Left ventricle myocardium inferior (tissue), 1 donor: ENCODE data around the gene LAMC3. TPM values are rescaled to one million over a fixed set of nuclear protein-coding genes. Genes with fewer than 3 reads are reported as not detected.

Experiments
- DNase-seq: peaks from one replicate; pipeline ENCODE4 v3.0.0-alpha.2; 2020
- H3K27ac ChIP-seq: fragments of 200-600 bp; replicated peaks from 2 replicates; pipeline ENCODE4 v1.8.0; 2021
- H3K27me3 ChIP-seq: fragments of 200-600 bp; 2 replicates; pipeline ENCODE4 v1.8.0; 2021; ENCODE audit warnings: low read depth
- H3K36me3 ChIP-seq: fragments of 200-600 bp; 2 replicates; pipeline ENCODE4 v1.8.0; 2021
- H3K4me1 ChIP-seq: fragments of 200-600 bp; 2 replicates; pipeline ENCODE4 v1.8.0; 2021
- H3K4me3 ChIP-seq: fragments of 200-600 bp; 2 replicates; pipeline ENCODE4 v1.8.0; 2021; ENCODE audit warnings: mild to moderate bottlenecking, moderate library complexity
- H3K9me3 ChIP-seq: fragments of 200-600 bp; replicated peaks from 2 replicates; pipeline ENCODE4 v1.8.0; 2021
- intact Hi-C: fragments of 100-400 bp; cut with micrococcal nuclease; formaldehyde crosslinking; loops from one replicate; pipeline ENCODE4 v1.11.0; 2022
- total RNA-seq: library from RNA; stranded (reverse); fragmentation: NEBNext Ultra II Directional; extraction: Animal tissue kit (Norgen Biotek cat#: 25700); gene quantifications from one replicate; pipeline ENCODE4 v1.2.1, GENCODE V29; 2021
- TF ChIP-seq, protein P1 (sequence below): fragments of 200-600 bp; IDR thresholded peaks from 2 replicates; pipeline ENCODE4 v1.8.0; 2021; ENCODE audit warnings: antibody characterized with exemption, mild to moderate bottlenecking, borderline replicate concordance
- donor health status: DM: no; HTN: yes; CAD: no; lungs with severe emphysema.

Gene LAMC3
- total RNA-seq, 1 donor from 2014 or later: 0.66 TPM

DNA sequence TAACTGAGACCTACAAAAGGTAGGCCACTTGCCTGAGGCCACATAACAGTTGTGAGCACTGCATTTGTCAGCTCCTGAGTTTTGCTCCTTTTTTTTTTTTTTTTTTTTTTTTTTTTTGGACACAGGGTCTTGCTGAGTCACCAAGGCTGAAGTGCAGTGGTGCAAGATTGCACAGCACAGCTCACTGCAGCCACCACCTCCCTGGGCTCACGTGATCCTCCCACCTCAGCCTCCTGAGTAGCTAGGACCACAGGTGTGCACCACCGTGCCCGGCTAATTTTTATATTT is 37.1 kb downstream of the LAMC3 start:
- H3K4me3 ChIP-seq: no peak overlapping the region
- no peak for DNase-seq
- TF ChIP-seq, protein P1, sequence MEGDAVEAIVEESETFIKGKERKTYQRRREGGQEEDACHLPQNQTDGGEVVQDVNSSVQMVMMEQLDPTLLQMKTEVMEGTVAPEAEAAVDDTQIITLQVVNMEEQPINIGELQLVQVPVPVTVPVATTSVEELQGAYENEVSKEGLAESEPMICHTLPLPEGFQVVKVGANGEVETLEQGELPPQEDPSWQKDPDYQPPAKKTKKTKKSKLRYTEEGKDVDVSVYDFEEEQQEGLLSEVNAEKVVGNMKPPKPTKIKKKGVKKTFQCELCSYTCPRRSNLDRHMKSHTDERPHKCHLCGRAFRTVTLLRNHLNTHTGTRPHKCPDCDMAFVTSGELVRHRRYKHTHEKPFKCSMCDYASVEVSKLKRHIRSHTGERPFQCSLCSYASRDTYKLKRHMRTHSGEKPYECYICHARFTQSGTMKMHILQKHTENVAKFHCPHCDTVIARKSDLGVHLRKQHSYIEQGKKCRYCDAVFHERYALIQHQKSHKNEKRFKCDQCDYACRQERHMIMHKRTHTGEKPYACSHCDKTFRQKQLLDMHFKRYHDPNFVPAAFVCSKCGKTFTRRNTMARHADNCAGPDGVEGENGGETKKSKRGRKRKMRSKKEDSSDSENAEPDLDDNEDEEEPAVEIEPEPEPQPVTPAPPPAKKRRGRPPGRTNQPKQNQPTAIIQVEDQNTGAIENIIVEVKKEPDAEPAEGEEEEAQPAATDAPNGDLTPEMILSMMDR: no peak
- no peaks in the 10 kb centered on the region for H3K9me3 ChIP-seq
- no peaks in the 10 kb centered on the region for H3K4me1 ChIP-seq
- intact Hi-C loops: loop anchor here (10.0 kb wide), 1 partner anchor 341 kb away; no protein-coding TSS in a partner anchor
- H3K36me3 ChIP-seq: no peaks in the 10 kb centered on the region
- H3K27me3 ChIP-seq: peaks cover 5% of the 10 kb centered on the region
- H3K27ac ChIP-seq: no peak overlapping the region

DNA sequence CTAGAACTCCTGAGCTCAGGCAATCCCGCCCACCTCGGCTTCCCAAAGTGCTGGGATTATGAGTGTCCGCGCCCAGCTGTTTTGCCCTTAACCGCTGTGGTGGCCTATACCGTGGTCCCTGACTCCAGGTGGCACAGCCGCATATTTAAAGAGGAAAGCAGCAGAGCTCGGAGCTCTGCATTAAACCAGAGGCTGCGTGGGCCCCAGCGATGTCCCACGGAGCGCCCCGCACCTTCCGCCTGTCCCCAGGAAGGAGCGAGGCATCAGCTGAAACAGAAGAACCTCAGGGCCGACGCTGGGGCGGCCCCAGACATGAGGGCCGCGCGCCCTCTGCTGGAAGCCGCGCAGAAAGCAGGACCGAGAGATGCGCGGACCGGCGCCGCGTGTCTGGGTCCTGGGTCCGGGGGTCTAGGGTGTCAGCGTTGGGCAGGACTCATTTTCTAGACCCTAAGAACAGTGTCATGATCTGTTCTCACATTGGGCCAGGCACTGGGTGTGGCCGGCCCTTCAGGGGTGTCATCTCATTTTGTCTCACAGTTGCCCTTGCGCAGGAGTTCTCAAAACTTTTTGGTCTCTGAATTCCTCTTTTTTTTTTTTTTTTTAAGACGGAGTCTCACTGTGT is 37.7 kb downstream of the LAMC3 start:
- H3K4me3 ChIP-seq: no peak overlapping the region
- intact Hi-C loops: loop anchor here (10.0 kb wide), 1 partner anchor 342 kb away; no protein-coding TSS in a partner anchor
- H3K27ac ChIP-seq: no peak overlapping the region
- H3K4me1 ChIP-seq: no peaks in the 10 kb centered on the region
- peaks cover 5% of the 10 kb centered on the region for H3K27me3 ChIP-seq
- no peaks in the 10 kb centered on the region for H3K9me3 ChIP-seq
- H3K36me3 ChIP-seq: no peaks in the 10 kb centered on the region
- peak; percentile 56 for DNase-seq
- TF ChIP-seq, protein P1: peak; percentile 95

DNA sequence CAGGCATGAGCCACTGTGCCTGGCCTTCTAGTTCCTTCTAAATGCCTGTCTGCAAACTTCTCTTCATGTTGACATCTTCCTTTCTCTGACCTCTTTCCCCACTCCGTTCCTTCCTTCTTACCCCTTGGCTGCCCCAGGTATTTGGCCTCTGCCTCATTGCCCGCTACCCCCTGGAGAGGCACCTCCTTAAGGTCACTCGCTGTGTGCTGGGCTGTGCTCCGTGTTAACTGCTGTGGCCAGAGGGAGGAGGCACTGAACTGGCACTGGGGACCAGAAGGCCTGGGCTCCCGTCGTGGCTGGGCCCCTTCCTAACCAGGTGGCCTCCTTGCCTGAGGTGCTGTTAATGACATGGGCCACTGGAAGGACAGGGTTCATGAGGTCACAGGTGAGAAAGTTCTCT is 39.4 kb downstream of the LAMC3 start:
- no peak overlapping the region for H3K4me3 ChIP-seq
- H3K27ac ChIP-seq: no peak overlapping the region
- TF ChIP-seq, protein P1: no peak
- H3K36me3 ChIP-seq: no peaks in the 10 kb centered on the region
- H3K9me3 ChIP-seq: no peaks in the 10 kb centered on the region
- H3K27me3 ChIP-seq: peaks cover 13% of the 10 kb centered on the region
- DNase-seq: no peak
- intact Hi-C loops: loop anchor here (10.0 kb wide), 1 partner anchor 344 kb away; no protein-coding TSS in a partner anchor
- no peaks in the 10 kb centered on the region for H3K4me1 ChIP-seq

DNA sequence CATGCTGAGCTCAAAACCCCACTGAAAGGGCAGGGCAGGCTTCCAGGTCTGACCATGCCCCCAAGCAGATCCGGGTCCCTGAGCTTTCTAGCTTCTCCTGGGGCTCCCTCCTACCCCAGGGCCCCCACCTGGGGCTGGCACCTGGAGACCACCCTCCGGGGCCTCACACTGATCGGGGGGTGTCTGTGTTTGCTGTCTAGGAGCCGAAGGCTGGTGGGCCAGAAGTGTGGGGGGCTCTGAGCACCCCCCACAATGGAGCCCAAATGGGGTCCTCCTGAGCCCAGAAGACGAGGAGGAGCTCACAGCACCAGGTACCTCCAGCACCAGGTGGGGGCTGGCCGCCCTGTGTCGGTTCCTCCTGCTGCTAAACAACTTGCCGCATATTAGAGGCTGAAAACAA is 39.8 kb downstream of the LAMC3 start:
- Histone ChIP-seq H3K27me3 (peaks cover 15% of the 10 kb centered on the region), H3K4me1 (no peaks in the 10 kb centered on the region), H3K27ac (no peak overlapping the region), H3K36me3 (no peaks in the 10 kb centered on the region), H3K9me3 (no peaks in the 10 kb centered on the region), H3K4me3 (no peak overlapping the region)
- TF ChIP-seq, protein P1: no peak
- DNase-seq: no peak
- intact Hi-C loops: loop anchor here (10.0 kb wide), 1 partner anchor 344 kb away; no protein-coding TSS in a partner anchor

DNA sequence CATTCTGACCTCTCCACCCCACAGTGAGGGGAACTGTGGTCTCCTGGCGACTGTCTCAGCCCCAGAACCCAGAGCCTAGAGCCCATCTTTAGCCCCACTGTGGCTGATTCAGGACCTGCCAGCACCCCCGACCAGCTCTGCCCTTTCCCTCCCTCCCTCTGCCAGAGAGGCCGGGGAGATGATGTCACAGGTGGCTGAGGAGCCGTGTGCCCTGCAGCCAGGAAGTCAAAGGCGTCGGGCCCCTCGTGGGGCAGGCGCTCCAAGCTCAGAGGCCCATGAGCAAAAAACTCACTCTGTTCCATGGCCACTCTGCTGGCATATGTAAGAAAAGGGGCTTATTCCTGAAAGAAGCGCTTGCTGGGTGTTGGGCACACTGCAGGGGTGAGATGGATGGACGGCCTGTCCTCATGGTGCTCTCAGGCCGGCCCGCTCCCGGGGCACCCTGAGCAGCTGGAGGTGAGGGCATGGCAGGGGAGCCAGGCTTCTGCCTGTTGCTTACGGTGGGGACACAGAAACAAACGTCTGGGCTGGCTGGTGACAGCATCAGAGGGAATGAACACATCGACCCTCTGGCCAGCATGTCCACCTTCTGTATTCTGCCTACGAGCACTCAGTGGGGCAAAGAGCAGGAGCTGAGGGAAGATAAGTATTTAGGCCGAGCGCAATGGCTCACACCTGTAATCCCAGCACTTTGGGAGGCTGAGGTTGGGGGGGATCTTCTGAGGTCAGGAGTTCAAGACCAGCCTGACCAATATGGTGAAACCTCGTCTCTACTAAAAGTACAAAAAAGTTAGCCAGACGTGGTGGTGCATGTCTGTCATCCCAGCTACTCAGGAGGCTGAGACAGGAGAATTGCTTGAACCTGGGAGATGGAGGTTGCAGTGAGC is 41.1 kb downstream of the LAMC3 start:
- Histone ChIP-seq H3K4me3 (no peak overlapping the region), H3K27ac (no peak overlapping the region), H3K27me3 (peaks cover 15% of the 10 kb centered on the region), H3K9me3 (no peaks in the 10 kb centered on the region), H3K36me3 (no peaks in the 10 kb centered on the region), H3K4me1 (no peaks in the 10 kb centered on the region)
- TF ChIP-seq, protein P1: no peak
- DNase-seq: no peak
- intact Hi-C loops: loop anchor here (10.0 kb wide), 1 partner anchor 345 kb away; no protein-coding TSS in a partner anchor
